Measurements from ENCODE around the gene POLR3B. TPM values are rescaled to one million over a fixed set of nuclear protein-coding genes. Genes with fewer than 3 reads are reported as not detected.
A peak's percentile ranks its signal among the peaks of the same experiment; 100 is the strongest.
"Not testable (repeated sequence)": the region's sequence is repeated elsewhere in the genome, so short reads cannot be mapped to it uniquely, and the experiment has no call there.

Gene POLR3B
- 1 to 10 TPM; 3.0 to 8.7 TPM for total RNA-seq

DNA sequence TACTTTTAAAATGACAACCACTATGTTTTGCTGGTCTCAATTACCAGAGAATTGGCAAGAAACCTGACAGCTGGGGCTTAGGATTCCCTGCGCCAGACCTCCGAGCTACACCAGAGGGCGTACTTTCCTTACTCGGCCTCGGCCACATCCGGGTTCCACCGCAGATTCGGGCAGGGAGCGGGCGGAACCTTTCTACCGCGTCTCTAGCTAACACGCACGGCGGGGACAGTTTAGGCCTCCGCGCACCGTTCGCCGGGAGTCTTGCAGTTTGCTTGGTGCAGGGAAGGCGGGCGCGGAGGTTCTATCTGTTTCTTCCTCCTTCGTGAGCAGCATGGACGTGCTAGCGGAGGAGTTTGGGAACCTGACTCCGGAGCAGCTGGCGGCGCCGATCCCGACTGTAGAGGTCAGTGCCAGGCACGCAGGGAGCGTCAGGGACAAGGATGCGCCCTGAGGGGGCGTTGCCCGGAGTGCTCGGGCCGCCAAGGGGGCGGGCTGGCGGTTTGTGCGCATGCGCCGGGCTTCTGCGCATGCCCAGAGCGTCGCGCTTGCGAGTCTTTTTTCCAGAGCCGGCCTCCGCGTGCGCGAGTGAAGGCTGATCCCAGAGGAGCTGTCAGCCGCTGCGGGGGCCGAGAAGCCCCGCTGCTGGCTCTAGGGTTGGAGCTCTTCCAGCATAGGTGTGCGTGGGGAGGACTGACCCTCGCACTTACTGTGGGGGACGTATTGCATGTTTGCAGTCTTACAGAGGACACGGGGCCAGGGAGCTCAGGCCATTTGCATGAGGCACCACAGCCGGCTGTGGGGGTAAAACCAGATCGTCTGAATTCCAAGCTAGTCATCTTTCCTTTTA lies at the start of gene POLR3B:
Gene POLR3B (plus strand): TSS at position 200 of the 847 bp plus-strand sequence. CDS start 132 bp downstream, at position 332.
- Mint-ChIP-seq H3K27ac (peak within 1 kb of the TSS; percentile 97), H3K4me3 (peak within 1 kb of the TSS; percentile 86)

DNA sequence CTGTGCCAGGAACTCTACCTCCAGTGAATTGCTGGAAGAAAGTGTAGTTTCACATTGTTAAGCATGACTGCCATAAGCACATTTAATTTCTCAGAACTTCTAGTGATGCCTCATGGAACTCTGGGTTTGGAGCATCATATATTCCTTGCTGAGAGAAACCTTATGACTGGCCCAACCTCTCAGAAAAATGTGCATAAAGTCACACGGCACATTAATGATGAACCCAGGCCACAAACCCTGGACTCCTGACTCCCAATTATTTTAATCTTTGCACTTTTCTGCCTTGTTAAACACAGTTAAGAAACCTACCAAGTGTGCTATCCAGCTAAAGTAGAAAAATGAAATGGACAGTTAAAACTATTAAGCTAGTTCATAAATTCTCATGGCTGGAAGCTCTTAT lies 49.4 kb upstream of the POLR3B start:
- Mint-ChIP-seq H3K36me3 (ENCODE audit: low read depth) (peaks cover 48% of the 10 kb centered on the region), H3K4me3 (peak overlapping the region; percentile 93), H3K9me3 (no peaks in the 10 kb centered on the region), H3K4me1 (peaks cover 59% of the 10 kb centered on the region), H3K27me3 (no peaks in the 10 kb centered on the region), H3K27ac (peak overlapping the region; percentile 56)
- ATAC-seq (replicated peaks), result peak; percentile 22

More for the DNA sequence above, at the start of gene POLR3B:
- Mint-ChIP-seq H3K27me3 (no peaks in the 10 kb centered on the region), H3K9me3 (no peaks in the 10 kb centered on the region), H3K36me3 (ENCODE audit: low read depth) (peaks cover 11% of the 10 kb centered on the region), H3K4me1 (peaks cover 13% of the 10 kb centered on the region)
- peak; percentile 92 for ATAC-seq (replicated peaks)

DNA sequence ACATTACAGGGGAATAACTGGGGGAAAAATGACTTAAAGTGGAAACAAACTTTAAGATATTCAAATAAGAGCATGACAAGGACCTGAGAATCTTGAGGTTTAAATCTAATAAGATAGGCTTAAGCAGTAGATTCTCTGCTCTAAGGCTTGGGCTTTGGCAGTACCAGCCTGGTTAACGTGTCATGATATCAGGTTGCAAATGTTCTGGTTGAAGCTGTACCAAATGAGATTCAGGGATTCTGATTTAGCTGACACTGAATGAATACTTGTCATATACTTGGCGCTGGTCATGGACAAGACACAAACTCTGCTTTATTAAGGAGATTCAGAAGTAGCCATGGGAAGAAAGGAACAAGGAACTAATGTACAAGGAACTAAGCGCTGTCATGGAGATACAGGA lies 48.9 kb upstream of the POLR3B start:
- peak; percentile 10 for ATAC-seq (replicated peaks)
- H3K27ac Mint-ChIP-seq, result peak overlapping the region; percentile 56
- no peaks in the 10 kb centered on the region for H3K27me3 Mint-ChIP-seq
- no peaks in the 10 kb centered on the region for H3K9me3 Mint-ChIP-seq
- H3K4me3 Mint-ChIP-seq, result peak overlapping the region; percentile 93
- H3K4me1 Mint-ChIP-seq, result peaks cover 59% of the 10 kb centered on the region
- H3K36me3 Mint-ChIP-seq (ENCODE audit: low read depth), result peaks cover 43% of the 10 kb centered on the region

DNA sequence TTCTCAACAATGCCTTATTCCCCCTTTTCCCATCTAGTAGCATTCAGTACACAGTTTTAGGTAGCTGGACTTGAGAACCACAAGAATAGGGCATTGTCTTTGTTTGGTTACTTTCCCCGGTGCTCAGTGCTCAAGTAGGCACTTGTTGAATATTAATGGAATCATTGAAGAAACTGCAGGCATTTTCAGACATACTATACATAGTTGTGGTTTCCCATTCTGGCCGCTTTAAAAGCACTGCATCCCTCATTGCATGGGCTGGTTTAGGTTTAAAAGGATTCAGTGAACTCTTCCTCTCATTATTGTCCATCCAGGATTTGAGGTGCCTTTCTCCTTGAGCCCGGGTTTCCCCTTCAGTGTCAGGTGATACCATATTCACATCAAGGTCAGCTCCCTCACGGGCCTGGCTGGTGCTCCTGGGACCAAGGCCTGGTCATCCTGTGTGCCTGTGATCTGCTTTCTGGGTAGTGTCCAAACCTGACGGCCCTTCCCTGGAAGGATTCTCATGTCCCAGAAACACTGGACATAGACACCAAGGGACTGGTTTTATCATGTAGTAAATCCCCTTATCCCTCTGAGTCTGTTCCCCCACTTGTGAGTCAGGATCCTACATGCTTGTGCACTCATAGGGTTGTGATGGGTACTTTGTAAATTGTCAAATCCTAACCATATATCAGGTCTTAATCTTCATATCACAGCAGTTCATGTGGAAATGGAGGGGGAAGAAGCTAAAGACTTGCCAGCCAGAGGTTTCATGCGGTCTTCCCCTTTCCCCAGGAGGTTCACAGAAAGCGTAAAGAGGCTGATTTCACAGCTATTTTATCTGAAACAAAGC lies 47.7 kb upstream of the POLR3B start:
- H3K27me3 Mint-ChIP-seq, result no peaks in the 10 kb centered on the region
- peak overlapping the region; percentile 41 for H3K27ac Mint-ChIP-seq
- peaks cover 43% of the 10 kb centered on the region for H3K36me3 Mint-ChIP-seq (ENCODE audit: low read depth)
- H3K9me3 Mint-ChIP-seq, result no peaks in the 10 kb centered on the region
- peaks cover 48% of the 10 kb centered on the region for H3K4me1 Mint-ChIP-seq
- ATAC-seq (replicated peaks), result no peak
- H3K4me3 Mint-ChIP-seq, result peak overlapping the region; percentile 13

DNA sequence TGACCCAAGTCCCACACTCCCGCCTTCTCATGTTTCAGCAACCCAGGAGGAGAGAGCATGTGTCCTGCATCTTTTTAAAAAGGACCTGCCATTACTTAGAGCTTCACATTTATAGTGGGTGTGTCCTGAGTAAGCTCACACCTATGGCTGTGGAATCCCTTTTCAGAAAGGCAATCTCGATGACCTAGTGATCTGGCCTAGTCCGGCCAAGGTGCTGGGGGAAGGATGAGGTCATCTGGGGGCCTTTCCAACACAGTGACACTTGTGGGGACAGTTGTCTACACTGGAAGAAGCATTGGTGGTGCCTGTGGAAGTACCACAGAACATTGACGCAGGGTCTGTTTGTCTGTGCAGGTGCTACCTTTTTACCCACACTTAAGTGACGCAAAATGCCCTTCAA lies 46.9 kb upstream of the POLR3B start:
- no peaks in the 10 kb centered on the region for H3K9me3 Mint-ChIP-seq
- H3K4me1 Mint-ChIP-seq, result peaks cover 40% of the 10 kb centered on the region
- H3K36me3 Mint-ChIP-seq (ENCODE audit: low read depth), result peaks cover 47% of the 10 kb centered on the region
- ATAC-seq (replicated peaks), result no peak
- H3K27me3 Mint-ChIP-seq, result no peaks in the 10 kb centered on the region
- H3K27ac Mint-ChIP-seq, result peak overlapping the region; percentile 41
- H3K4me3 Mint-ChIP-seq, result no peak overlapping the region

DNA sequence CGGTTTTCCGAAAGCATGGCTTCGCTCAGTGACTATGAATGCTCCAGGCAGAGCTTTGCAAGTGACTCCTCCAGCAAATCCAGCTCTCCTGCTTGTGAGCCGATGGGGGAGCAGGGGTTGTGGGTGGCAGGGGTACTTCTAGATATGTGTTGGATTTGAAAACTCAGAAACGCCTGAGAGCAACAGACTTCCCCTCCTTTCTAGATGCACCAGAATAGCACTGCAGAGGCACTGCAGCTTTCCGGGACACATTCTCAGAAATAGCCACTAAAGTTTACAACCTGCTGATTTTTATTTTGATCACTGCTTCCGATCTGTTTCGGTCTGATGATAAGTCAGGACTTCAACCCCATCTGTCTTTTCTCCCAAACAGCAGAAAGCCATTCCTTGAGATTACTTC lies 46.4 kb upstream of the POLR3B start:
- Mint-ChIP-seq H3K4me1 (peaks cover 35% of the 10 kb centered on the region), H3K9me3 (no peaks in the 10 kb centered on the region), H3K36me3 (ENCODE audit: low read depth) (peaks cover 51% of the 10 kb centered on the region), H3K27ac (peak overlapping the region; percentile 44), H3K4me3 (no peak overlapping the region), H3K27me3 (no peaks in the 10 kb centered on the region)
- no peak for ATAC-seq (replicated peaks)

DNA sequence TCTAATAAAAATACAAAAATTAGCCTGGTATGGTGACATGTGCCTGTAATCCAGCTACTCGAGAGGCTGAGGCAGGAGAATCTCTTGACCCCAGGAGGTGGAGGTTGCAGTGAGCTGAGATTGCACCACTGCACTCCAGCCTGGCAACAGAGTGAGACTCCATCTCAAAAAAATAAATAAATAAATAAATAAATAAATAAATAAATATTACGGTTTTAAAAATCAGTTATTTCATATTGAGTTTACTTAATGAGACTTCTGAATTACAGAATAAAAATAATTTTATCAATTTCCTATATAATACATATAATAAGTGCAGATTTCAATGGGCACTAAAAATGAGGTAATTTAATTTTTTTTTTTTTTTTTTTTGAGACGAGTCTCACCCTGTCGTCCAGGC lies 44.1 kb upstream of the POLR3B start:
- H3K4me3 Mint-ChIP-seq, result not testable (repeated sequence)

DNA sequence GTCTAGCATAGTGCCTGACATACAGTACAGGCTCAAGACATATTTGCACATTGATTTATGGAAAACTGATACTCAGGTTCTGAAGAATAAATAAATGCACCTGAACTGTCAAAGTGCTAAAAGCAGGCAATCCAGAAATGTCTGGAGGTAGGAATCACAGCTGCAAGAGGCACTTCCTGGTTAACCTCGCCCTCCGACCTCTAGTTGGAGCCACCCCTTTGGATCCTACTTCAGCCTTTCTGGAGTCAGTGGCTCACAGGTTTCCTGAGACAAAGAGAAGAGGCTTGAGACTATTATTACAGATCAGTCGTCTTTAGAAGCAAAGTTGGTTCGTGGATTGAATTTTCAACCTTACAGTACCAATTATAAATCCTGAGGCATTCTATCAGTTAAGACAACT lies 42.0 kb upstream of the POLR3B start:
- ATAC-seq (replicated peaks), result no peak
- peaks cover 85% of the 10 kb centered on the region for H3K36me3 Mint-ChIP-seq (ENCODE audit: low read depth)
- no peaks in the 10 kb centered on the region for H3K9me3 Mint-ChIP-seq
- no peak overlapping the region for H3K27ac Mint-ChIP-seq
- no peak overlapping the region for H3K4me3 Mint-ChIP-seq
- peaks cover 6% of the 10 kb centered on the region for H3K4me1 Mint-ChIP-seq
- H3K27me3 Mint-ChIP-seq, result no peaks in the 10 kb centered on the region

More for the DNA sequence above, 44.1 kb upstream of the POLR3B start:
- H3K9me3 Mint-ChIP-seq; H3K27ac Mint-ChIP-seq; ATAC-seq (replicated peaks); H3K27me3 Mint-ChIP-seq: not testable (repeated sequence)
- Mint-ChIP-seq H3K36me3 (ENCODE audit: low read depth) (peaks cover 73% of the 10 kb centered on the region), H3K4me1 (peaks cover 24% of the 10 kb centered on the region)

DNA sequence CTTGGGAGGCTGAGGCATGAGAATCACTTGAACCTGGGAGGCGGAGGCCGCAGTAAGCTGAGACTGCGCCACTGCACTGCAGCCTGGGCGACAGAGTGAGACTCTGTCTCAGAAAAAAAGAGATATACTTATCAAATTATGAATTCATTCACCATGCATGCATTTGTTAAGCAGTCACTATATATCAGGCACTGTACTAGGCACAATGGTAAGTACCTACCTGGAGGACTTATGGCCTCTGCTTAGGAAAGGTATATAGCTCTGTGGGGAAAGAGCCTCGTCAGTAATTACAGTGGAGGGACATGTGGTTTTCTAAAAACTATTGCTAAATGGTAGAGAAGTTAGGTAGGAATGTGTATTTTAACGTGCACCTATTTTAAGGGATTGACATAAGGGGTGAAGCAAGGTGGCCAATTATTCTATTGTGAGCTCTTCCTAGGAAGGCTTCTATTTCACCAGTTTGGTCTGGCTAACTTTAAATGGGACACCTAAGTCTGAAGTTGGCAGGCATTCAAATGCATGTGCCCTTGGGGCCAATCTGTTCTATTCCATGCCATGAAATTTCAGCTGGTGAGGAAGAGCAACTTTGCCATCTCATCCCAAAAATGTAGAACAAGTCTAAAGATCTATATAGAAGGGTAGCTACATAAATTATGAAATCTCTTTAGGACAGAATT lies 40.0 kb upstream of the POLR3B start:
- ATAC-seq (replicated peaks), result no peak
- Mint-ChIP-seq H3K27ac (no peak overlapping the region), H3K36me3 (ENCODE audit: low read depth) (peaks cover 89% of the 10 kb centered on the region), H3K4me1 (no peaks in the 10 kb centered on the region), H3K4me3 (no peak overlapping the region), H3K27me3 (no peaks in the 10 kb centered on the region), H3K9me3 (no peaks in the 10 kb centered on the region)

DNA sequence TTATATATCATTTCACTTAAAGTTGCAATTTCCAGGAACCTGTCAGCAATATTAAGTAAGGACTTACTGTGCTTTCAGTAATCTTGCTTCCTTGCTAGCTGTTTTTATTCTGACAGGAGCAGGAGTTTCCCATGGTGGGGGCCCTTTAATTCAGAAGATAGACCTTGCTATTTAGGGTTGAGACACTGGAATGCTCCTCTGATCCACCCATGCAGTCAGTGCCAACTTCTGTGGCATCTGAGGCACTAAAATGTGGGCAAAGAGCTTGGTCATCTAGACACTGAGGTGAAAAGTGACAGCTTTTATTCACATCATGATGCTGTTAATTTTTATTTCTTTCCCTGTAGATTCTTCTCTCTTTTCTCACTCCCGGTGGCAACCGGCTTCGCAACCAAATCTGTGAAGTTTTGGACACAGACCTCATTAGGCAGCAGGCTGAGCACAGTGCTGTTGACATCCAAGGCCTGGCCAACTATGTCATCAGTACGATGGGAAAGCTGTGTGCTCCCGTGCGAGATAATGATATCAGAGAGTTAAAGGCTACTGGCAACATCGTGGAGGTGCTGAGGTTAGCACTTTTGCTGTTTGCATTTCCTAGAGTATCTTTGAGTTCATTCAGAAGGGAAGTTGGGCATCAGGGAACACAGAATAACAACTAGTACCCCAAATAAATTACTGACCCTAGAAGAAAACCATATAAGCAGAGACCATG lies 36.3 kb upstream of the POLR3B start:
- Mint-ChIP-seq H3K36me3 (ENCODE audit: low read depth) (peaks cover 98% of the 10 kb centered on the region), H3K27me3 (no peaks in the 10 kb centered on the region), H3K4me3 (no peak overlapping the region), H3K27ac (peak overlapping the region; percentile 16), H3K4me1 (peaks cover 3% of the 10 kb centered on the region), H3K9me3 (no peaks in the 10 kb centered on the region)
- no peak for ATAC-seq (replicated peaks)

DNA sequence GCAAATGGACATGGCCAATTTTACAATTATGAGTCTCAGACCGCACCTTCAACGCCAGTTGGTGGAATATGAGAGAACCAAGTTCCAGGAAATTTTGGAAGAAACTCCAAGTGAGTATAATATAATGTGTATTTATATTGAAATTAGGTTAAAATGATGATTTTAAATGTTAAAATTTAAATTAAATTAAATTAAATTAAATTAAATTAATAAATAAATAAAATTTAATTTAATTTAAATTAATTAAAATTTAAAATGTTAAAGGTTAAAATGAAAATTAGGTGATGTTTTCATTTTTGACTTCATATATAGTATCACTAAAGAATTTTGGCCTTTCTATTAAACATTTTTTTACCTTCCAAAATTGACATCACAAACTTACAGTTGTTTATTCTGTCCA lies 34.0 kb upstream of the POLR3B start:
- H3K9me3 Mint-ChIP-seq, result no peaks in the 10 kb centered on the region
- H3K27me3 Mint-ChIP-seq, result no peaks in the 10 kb centered on the region
- H3K27ac Mint-ChIP-seq, result no peak overlapping the region
- peaks cover 97% of the 10 kb centered on the region for H3K36me3 Mint-ChIP-seq (ENCODE audit: low read depth)
- no peak for ATAC-seq (replicated peaks)
- H3K4me1 Mint-ChIP-seq, result peaks cover 3% of the 10 kb centered on the region
- no peak overlapping the region for H3K4me3 Mint-ChIP-seq

DNA sequence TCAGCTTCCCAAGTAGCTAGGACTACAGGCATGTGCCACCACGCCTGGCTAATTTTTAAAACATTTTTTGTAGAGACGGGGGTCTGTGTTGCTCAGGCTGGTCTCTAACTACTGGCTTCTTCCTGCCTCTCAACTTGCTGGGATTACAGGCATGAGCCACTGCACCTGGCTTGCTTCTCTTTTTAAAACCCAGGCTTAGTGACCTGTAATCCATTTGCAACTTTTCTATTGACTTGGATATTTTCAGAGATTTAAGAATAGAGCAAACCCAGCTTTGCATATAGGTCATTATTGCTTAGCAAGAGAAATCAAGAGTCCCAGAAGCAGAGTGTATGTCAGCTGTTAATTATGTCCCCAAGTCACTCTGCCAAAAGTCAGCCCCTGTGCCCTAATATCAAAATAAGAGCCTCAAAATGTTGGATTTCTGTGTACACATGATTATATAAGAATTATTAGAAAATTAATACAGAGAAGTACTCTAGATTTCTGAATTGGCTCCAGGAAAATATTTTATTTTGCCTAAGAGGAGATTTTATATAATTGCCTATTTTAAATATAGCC lies 30.2 kb upstream of the POLR3B start:
- no peak overlapping the region for H3K4me3 Mint-ChIP-seq
- peaks cover 3% of the 10 kb centered on the region for H3K4me1 Mint-ChIP-seq
- H3K9me3 Mint-ChIP-seq, result no peaks in the 10 kb centered on the region
- peaks cover 96% of the 10 kb centered on the region for H3K36me3 Mint-ChIP-seq (ENCODE audit: low read depth)
- no peak overlapping the region for H3K27ac Mint-ChIP-seq
- no peak for ATAC-seq (replicated peaks)
- no peaks in the 10 kb centered on the region for H3K27me3 Mint-ChIP-seq

DNA sequence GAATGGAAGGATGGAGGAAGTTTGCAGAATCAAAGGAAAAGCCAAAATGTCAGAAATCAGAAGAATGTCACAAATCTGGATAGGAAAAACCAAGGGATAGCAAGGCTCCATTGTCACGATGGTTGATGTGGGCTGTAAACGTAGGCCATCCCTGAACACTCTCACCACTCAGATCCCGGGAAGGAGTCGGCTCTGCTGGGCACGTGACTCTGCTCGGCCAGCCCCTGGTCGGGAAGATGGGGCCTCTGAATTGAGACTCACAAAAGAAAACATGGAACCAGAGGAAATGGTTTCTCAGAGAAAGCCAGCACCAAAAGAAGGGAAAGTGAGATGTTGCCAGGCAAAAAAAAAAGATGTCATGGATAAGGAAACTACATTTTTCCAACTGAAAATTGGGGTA lies 28.8 kb upstream of the POLR3B start:
- Mint-ChIP-seq H3K4me1 (peaks cover 6% of the 10 kb centered on the region), H3K9me3 (no peaks in the 10 kb centered on the region), H3K4me3 (no peak overlapping the region), H3K27me3 (no peaks in the 10 kb centered on the region), H3K27ac (no peak overlapping the region), H3K36me3 (ENCODE audit: low read depth) (peaks cover 96% of the 10 kb centered on the region)
- no peak for ATAC-seq (replicated peaks)
